AG20443 (cell line): ENCODE data around the gene KY.

Source experiments
- DNase-seq: peaks from one replicate; pipeline ENCODE4 v3.0.0; 2012; ENCODE audit warnings: low spot score, mixed read lengths

Gene KY, protein sequence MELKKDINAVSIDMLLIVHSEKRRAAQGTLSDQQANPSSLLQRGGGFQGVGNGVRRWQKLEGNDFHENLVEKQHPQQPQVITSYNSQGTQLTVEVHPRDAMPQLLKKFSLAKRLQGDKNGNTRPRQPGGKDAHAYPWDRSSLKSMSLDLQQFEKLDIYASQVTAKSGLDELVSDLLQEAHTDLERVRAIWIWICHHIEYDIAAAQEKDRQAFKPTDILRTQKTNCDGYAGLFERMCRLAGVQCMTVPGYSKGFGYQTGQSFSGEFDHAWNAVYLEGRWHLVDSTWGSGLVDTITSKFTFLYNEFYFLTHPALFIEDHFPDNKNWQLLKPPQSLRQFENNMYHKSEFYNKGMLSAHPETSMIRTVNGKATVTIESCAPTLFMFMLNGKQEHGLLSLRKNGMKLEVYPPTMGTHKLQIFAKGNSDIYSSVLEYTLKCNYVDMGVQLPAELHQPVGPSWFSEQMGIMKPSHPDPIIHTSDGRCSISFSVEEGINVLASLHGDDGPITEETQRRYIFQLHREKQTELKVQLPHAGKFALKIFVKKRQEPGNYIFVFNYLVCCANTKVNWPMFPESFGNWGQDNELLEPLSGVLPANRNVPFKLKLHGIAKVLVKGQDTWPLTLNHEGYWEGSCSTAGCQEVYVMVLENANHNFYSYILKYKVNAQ

DNA sequence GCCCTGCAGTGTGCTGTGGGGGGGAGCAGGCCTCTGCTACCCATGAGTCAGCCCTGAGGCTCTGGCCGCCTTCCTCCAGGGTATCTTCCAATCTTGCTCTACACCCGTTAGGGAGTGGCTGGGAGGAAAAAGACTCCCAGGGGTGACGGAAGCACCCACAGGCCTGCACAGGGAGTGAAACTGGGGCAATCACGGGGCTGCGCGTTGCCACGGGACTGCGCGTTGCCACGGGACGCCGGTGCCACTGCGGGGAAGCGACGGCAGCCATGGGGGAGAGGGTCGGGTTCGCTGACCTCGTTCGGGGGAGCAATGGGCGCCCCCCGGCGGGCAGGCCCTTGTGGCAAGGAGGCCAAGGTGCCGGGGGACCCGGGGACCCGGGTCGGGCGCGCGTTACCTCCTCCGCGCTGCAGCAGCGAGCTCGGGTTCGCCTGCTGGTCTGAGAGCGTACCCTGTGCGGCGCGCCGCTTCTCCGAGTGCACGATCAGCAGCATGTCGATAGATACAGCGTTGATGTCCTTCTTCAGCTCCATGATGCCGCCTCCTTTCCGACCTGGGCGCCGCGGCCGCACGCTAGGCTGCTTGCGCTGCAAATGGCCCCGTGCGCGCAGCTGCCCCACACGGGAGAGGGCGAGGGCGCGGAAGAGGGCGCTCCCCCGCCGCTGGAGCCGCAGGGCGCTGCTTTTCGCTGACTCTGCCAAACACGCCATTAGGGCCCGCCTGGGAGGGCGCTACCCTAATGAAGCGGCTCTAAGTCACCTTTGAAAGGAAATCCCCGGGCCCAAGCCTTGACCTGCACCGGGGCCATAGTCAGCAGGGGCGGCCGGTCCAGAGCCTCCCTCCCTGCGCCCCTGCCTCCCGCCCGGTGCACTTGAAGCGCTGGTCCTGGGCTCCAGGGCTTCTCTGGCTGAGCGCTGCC is at the start of gene KY:
KY (minus strand) TSS at position 592 of the 916 bp plus-strand sequence; CDS start at position 530, 62 bp downstream.
- DNase-seq = peak; percentile 81

DNA sequence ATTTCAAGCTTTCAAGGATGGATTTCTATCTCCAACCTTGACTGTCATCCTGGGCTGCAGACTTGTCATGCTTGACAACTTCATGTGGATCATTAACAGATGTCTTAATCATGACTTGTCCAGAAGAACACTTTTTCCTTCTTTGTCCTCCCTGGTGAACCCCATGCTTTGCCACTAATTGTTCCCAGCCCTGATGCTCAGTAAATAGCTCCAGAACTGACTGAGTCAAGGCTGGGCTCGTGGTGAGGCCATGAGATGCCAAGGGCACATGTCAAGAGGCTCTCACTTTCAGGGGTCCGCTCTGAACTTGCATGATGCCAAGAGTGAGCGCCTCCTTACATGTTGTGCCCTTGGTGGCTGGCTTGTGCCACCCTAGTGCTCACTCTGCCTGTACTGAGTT is 48.9 kb upstream of the KY start:
- no peak for DNase-seq

DNA sequence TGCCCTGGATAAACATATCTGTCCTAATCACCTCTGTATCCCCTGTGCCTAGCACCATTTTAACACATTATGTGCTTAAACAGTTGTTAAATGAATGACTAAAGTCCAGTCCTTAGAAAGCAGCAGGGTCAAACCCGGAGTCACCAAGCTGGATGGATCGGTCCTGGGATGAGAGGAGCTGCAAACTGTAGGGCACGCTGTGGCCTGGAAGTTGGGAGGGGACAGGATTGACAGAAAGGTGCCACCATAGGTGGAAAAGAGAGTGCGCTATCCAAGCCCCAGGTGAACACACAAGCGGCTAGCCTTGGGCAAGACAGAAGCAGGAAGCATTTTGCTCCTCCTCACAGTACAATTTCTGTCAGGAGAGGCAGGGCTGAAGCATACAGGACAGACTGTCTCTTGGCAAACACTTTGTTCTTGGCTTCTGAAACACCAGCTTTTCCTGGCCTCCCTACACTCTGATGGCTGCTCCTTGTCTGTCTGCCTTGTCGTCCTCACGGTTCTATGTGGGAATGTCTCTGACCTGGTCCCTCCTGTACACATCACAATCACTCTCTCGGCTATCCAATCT is 48.4 kb upstream of the KY start:
- no peak for DNase-seq

DNA sequence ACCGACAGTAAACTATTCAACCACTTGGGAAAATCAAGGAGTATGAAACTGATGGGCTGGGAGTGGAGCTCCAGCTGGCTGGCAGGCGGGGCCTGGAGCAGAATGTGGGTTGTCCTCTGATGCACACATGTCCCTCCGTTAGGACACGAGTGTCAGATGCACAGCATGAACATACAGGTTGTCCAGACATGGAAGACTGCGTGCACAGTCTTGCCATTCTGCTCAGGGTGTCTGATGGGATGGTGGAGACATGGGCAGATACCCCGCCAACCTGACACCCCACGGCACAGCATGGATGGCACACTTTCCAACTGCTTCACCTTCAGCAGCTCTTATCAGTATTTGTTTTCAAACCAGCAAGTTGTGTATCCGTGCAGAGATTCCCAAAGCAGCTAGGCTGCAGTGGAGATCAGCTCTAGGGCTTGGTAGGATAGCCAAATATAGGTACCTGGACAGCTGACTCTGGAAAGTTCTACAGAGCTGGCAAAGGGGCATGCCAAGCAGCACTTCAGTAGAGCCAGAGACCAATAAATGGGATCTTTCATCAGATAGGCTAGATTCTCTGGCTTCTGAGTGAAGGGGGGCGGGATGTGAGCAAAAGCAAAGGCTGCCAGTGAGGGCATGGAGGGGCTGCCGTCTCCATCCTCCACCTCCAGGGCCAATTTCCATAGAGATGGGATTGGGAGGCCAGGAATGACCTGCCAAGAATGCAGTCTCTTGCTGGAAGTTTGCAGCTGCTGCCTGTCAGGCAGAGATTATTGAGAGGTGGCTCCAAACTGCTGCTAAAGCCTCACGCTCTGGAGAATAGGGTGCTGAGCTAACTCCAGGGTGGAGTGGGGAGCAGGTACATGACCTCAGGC is 47.2 kb upstream of the KY start:
- DNase-seq = no peak

DNA sequence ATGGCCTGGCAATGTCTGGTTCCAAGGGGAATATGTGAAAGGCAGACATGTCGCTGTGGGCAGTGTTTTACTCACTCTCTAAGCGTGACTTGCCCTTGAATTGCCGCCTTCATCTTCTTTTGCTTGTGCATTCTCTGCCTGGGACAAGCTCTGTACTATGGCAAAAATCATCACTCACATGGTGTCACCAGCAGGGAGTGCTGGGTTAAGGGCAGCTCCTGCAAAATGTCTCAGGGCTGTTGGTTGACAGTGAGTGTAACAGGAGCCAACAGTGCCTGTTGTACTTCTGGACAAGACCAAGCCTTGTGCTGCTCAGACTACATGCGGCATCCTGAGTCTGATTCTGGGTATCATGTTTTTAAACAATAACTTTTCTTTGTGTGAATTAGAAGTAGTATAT is 45.3 kb upstream of the KY start:
- DNase-seq = no peak

DNA sequence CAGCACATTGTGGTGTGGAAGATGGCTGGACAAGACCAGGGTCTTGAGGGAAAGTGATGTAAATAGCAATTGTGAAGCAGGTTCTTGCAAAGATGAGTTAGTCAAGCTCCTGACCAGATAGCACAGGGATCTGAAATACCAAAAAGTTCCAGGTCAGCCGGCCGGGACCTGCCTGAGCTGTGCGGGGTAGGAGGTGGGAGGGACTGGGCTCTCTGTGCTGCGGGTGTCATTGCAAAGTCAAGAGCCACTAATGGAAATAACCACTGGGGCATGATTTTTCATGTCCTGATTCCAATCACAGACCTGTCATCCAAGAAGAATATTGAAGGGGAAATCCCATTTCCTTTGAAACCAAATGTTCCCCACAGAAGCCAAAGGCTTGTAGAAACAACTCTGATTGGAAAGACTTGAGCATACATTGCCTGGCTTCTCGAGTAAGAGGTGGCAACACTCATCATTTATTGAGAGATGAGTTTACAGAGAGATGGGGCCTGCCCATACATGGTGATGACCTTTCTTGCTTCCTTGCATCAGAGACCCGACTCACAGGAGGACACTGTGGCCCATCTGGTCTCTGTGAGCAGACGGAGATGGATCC is 44.2 kb upstream of the KY start:
- no peak for DNase-seq

DNA sequence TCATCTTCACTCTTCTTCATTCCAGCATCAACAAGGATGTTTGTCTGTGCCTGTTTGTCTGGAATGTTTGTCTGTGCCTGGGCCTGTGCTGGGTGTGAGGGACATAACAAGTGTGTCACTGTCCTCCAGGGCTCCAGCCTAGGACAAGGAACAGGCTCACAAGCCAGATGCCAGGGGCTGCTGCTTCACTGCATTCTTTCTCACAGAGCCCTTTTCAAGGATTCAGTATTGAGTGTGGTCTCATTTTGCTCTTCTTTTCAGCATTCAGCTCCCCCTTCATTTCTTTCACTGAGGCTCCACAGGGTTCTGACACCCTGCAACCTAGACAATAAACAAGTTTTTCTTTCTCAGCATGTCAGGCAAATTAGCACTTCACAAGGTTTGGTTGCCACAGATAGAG is 43.6 kb upstream of the KY start:
- DNase-seq = no peak

DNA sequence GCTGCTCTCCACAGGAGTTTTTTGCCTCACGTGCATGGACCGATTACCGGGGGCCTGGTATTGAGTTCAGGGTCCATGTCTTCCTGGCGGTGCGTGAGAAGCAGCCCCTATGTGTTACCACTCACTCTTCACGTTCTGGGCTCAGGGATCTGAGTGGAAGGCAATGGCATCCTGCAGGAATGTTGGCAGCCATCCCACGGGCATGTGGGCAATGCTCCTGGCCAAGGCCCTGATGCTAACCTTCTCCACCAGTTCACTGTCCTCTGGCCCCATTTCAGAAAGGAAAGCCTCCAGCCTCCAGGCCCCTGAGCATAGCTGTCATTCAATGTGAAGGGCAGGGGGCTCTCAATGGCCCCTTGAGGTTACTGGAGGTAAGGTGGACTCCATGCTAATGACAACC is 43.0 kb upstream of the KY start:
- no peak for DNase-seq

DNA sequence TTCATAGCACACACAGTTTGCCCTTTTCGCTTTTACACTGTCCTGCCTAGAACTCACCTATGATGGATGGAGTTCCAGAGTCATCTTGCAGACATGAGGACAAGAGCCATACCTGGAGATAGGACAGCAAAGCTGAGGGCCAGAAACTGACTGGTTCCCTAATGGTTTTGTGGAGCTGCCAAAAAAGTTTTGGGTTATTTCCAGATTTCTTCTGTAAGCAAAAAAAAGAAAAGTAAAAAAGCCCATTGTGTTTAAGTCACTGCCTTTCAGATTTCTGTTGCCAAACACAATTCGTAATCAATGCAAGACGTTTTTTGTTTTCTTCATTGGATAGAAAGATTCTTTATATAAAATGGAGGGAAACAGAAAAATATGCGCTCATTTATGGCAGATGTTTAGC is 42.4 kb upstream of the KY start:
- no peak for DNase-seq

DNA sequence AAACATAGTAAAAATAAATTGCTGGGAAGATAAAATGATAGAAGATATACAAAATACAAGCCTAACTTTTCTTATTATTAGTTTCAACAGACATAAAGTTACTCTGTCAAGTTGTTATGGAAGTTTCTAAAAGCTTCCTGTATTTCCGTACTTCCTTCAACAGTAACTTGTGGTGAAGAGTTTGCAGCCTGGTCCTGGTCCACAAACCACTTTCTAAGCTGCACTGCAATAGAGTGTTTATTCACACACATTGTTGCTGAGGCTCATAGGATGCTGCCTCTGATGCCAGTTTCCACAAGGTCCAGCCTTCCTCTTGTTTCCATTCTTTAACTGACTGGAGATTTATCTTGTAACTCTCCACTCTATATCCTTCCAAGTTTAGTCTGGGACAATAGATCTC is 39.4 kb upstream of the KY start:
- no peak for DNase-seq

DNA sequence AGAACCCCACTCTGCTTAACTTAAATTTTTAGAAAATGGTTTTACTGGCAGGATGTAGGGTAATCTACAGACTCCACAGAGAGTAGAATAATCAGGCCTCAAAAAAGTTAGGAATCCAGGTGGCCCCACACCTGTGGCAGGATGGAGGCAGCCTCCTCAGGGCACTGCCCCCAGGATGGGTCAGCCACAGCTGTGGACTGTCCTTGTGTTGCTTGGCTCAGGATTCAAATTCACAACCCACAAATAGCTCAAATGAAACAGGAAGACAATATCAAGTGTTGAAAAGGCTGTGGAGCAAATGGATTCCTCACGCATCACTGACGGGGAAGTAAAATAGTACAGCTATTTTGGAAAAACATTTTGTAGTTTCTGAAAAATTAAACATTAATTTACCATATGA is 36.8 kb upstream of the KY start:
- DNase-seq = no peak

DNA sequence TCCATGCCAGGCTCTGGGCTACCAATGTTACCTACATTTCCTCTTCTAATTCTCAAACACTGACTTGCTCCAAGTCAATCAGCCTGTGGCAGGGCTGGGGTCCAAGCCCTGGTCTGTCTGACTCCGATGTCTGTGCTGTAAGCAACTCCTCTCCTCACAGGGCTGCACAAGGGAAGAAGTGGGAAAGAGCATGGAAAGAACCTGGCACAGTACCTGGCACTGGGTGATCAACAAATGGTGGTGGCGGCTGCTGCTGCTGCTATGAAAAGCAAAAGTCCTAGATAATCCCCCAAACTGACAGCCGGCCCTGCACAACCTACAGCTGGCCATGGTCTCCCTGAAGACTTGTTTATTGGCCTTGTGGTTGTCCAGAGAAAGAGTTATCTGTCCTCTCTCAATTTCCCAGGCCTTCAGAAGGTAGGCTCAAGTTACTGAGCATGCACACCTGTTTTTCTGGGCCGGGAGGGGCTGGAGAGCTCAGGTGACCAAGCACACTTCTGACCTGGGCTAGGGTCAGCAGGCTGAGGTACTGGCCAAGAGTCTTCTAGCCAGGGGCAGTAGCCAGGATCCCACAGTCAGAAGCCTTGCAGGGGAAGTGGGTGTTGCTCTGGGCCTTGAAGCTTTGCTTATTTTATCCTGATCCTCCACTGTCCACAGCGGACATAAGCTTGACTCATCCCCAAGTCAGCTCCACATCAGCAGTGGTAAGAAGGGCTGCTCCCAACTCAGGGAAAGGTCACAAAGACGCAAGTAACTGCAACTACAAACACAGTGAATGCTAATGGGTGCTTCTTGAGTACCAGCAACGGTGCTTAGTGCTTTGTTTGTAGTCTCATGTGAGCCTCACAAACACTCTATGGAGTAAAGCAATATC is 35.3 kb upstream of the KY start:
- DNase-seq = peak; percentile 84

DNA sequence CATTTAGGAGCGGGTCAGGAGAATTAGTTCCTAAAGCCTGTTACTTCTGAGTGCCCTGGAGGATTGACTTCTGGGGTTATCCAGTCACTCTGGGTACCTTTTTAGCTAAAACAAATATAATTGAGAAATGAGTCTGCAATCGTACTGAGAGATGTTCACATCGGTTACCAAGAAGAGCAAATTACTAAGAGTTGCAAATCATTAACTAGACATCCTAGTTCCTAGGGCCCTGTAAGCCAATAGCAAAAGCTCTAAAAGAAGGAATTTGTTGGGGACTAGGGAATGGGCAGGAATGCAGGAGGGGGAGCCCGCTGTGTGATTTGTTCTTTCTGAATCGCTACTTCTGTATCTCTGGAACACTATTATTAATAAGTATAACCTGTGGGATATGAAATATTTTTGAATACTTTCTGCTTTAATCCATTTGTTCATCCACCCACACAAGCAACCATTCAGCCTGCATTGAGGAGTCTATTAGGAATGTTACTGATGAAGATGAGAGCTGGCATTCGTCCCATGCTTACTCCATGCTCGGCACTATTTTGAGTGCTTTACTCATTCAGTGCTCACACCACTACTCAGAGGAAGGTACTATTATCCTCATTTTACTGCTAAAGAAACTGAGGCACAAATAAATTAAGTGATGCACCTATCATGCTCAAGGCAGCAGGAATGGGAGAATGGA is 31.5 kb upstream of the KY start:
- no peak for DNase-seq

DNA sequence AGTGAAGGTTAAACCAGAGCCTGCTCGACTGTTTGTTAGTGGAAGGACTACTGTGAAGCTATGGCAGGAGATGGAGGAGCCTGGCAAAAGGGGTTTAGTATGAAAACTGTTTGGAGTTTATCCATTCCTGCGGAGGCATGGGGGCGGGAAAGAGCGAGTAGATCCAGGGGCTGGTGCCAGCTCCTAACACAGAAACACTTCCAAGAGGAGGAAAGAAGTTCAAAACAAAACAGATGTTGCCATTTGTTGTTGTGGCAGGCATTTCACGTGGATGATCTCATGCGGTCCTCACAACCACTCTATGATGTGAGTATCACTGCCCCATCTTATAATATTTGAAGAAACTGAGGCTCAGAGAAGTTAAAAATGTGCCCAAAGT is 30.7 kb upstream of the KY start:
- DNase-seq = peak; percentile 48

DNA sequence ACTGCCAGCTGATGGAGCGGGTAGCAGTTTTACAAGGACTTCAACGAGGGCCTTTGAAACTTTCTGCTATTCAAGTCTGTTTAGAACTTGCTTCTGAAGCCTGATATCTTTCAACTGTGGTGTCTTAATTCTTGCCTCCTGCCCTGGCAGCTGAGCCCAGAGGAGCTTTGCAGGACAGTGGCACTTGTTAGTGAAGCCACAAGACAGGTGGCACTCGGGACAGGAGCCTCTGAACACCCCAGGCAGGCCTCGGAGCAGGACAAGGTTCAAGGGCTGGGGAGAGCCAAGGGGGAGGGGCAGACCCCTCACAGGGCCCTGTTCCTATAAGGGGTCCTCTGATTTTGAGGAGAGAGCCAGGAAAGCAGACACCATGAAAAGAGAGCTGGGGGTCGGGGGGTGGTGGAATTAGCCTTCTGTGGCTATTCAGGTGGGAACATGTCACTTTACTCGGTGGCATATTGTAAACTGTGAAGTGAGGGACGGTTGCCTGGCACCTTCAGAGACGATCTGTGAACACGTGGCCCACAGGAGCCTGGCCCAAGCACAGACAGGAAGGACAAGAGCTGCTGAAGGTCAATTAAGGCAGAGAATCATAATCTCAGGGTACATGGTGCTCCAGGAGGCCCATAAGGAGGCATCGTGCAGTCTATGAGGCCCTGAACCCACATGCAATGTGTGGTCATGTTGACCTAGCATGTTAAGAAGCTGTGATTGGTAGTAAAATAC is 30.1 kb upstream of the KY start:
- DNase-seq = no peak

DNA sequence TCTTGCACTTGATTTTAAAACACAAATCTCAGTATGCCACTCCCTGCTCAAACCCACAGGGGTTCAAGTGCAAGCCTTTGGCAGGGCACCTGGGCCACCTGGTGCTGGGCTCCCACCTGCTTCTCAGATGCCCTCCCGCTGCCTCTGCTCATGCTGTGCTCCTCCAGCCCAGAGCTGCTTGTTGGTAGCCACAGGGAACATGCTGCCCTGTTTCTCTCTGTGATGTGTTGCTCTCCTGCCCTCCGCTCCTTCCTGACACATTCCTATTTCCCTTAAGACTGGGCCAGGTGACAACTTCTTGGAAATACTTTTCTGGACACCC is 27.1 kb upstream of the KY start:
- DNase-seq = no peak

DNA sequence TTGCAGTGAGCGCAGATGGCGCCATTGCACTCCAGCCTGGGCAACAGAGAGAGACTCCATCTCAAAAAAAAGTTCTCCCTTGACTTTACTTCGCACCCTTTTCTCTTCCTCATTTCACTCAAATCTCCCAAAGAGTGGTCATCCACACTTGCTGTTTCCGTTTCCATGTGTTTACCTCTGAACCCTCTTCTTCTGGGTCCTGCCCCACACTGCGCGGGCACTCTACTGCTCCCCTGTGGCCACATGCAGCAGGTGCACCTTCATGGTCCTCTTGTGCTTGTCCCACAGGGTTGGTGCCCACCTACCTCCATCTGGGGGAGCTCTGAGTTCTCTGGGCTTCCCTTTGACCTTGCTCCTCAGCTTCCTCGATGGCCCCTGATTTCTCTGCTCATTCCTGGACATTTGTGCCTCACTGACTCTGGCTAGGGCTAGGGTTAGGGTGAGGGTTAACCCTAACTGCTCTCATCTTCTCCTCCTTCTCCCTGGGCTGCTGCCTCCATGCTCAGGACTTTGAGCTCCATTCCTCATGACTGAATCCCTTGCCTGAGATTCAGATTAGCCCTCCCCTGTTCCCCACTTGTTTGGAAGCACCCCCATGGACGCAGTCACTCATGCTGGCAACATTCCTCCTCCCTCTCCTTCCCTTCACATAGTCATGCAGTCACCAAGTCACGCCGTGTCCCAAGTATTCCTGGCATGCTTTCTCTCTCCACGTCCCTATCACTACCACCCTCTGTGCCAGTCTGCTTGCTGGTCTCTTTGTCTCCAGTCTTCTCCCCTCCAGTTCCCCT is 26.6 kb upstream of the KY start:
- DNase-seq = no peak

DNA sequence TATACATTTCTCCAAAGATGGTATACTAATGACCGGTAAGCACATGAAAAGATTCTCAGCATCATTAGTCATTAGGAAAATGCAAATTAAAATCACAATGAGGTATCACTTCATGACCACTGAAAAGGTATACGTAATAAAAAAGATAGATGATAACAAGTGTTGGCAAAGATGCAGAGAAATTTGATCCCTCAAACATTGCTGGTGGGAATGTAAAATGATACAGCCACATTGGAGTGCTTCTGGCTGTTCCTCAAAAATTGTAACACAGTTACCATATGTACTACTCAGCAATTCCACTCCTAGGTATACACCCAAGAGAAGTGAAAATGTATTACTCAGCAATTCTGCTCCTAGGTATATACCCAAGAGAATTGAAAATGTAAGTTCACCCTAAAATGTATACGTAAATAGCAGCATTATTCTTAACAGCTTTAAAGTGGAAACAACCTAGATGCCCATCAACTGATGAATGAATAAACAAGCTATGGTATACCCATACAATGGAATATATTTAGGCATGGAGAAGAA is 25.0 kb upstream of the KY start:
- DNase-seq = no peak
